PC-3 (cell line): ENCODE results near the gene CD58.

ENCODE experiments used
- EZH2 ChIP-seq: fragments of 300-600 bp; sonication (generic); IDR thresholded peaks from one replicate; pipeline ENCODE4 v1.6.1; 2017; ENCODE audit warnings: antibody characterized with exemption, mild to moderate bottlenecking, low read length; ENCODE audit not compliant: unreplicated experiment
- TF ChIP-seq, protein P1 (sequence below): fragments of 300-600 bp; sonication (generic); conservative IDR thresholded peaks from 2 replicates; pipeline ENCODE4 v1.5.1; 2017; ENCODE audit warnings: antibody characterized with exemption, low read depth, mild to moderate bottlenecking, low read length

DNA sequence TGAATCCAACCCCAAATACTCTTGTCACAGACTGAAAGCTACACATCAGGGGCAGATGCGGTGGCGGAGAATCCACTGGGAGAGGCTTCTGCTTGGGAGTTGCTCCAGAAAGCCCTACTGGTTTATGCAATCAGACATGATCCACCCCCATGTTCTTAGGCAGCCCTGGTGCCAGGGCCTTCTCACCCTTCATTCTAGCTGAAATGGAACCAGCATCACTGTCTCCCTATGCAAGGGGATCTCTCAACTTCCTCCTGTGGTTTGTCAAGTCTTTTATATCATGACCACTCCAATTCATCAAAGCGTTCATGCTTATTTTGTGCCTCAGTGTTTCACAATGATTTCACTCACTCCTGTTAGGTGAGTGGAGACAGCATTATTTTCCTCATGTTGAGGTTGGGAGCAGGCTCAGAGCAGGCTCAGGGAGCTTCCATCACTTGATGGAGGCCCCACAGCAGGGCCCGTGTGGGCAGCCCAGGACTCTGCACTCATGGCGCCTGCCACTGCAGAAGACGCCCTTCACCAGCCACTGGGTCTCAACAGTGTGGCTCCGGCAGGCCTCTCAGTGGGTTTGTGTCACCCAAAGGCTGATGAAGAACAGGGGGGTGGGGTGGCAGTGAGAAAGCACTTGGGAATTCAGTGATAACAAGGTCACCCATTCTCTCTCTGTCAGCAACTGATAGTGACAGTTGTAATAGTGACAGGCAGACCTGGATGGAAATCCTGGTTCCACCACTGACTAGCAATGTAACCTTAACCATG, 67.1 kb downstream of the CD58 start:
- TF ChIP-seq, protein P1, sequence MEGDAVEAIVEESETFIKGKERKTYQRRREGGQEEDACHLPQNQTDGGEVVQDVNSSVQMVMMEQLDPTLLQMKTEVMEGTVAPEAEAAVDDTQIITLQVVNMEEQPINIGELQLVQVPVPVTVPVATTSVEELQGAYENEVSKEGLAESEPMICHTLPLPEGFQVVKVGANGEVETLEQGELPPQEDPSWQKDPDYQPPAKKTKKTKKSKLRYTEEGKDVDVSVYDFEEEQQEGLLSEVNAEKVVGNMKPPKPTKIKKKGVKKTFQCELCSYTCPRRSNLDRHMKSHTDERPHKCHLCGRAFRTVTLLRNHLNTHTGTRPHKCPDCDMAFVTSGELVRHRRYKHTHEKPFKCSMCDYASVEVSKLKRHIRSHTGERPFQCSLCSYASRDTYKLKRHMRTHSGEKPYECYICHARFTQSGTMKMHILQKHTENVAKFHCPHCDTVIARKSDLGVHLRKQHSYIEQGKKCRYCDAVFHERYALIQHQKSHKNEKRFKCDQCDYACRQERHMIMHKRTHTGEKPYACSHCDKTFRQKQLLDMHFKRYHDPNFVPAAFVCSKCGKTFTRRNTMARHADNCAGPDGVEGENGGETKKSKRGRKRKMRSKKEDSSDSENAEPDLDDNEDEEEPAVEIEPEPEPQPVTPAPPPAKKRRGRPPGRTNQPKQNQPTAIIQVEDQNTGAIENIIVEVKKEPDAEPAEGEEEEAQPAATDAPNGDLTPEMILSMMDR = no peak
- TF ChIP-seq EZH2 = no peak
